NCI-H146 (cell line): ENCODE measurements around the gene PHC2.
"Not testable (repeated sequence)": the region's sequence is repeated elsewhere in the genome, so short reads cannot be mapped to it uniquely, and the experiment has no call there.

ENCODE experiments used
- DNase-seq: peaks from one replicate; lab custom pipeline; 2025; lab: John Stamatoyannopoulos, UW

Gene PHC2

GRCh38 chr1:33294071-33295010, 136.6 kb downstream of the PHC2 start:
- DNase-seq = no peak

DNA sequence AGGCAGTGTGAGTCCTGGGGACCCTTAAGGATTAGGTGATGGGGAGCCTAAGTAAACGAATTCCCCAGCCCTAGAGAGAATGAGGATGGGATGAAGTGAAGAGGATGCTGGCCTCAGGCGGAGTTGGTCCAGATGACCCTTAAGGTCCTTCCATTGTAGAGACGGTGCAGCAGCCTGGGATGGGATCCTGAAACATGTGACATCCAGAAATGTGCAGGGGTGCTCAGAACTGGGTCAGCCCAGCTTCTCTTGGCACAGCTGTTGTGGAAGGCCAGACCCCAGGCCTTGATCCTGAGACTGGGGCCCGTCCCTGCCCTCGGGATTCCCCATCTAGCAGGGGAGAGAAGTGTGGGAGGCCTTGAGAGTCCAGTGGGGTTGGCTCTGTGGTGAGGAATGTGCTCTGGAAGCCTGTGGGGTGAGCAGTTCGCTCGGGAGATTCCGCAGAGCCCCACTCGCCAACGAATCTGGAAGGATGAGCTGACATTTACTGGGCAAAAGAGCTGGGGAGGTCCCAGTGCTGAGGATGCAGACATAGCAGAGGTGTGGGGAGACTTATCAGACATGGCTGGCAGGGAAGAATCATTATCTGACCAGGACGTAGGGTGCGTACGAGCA, 138.1 kb downstream of the PHC2 start:
- DNase-seq = no peak

GRCh38 chr1:33290615-33291014, 140.3 kb downstream of the PHC2 start:
- not testable (repeated sequence) for DNase-seq

DNA sequence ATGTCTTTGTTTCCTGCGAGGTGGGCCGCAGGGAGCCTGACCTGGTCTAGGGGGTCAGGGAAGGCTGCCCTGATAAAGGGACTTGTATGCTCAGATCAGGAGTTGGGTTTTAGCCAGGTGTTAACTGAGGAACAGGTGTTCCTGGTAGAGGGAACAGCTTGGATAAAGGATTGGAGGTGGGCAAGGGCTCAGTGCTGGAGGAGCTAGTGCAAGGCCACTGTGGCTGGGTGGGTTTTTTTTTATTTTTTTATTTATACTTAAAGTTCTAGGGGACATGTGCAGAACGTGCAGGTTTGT, 141.1 kb downstream of the PHC2 start:
- no peak for DNase-seq

- no peak for DNase-seq
These were observed 141.7 kb downstream of the PHC2 start for GRCh38 chr1:33288976-33289857.

DNA sequence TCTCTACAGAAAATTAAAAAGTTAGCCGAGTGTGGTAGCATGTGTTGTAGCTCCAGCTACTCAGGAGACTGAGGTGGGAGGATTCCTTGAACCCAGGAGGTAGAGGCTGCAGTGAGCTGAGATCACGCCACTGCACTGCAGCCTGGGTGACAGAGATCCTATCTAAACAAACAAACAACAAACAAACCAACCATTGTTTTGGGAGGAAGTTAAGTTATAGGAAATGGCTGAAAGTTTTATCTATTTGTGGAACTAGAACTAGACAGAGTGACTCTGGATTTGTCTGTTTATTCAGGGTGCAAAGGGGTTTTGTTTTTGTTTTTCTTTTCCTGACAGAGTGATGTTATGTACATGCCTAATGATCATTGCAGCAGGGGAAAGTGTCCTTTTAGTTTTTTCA, 143.6 kb downstream of the PHC2 start:
- DNase-seq = no peak

- no peak for DNase-seq
These were observed 144.3 kb downstream of the PHC2 start for GRCh38 chr1:33286451-33287185.

DNA sequence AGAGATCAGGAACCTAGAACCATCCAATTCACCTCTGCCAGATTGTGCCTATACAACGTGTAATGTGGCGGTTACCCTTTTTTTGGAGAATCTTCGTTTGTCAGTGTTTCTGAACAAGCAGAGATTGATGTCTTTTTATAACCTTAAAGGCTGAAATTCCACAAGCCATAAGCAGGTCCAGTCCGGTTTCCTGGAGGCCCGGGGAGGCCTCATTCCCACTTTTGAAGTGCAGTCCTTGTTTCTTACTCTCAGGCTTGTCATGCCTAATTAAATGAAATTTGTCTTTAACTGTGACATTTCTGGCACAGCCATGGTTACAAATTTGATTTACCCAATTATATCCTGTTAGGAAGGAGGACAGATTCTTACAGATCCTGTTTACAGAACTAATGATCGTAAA, 146.8 kb downstream of the PHC2 start:
- DNase-seq = no peak

DNA sequence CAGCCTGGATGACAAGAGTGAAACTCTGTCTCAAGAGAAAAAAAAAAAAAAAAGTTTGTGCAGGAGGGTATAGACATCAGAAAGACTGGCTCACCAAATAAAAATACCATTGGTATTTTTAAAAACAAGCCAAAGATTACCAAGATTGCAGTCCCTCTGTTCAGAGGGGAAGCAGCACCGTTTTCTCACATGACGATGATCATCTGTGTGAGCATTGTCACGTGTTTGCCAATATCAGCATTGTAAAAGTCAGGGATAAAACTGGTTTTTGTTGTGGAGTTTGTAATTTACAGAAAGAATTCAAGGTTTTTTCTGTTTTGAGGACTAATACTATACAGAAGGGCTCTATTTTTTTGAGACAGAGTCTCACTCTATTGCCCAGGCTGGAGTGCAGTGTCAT, 148.1 kb downstream of the PHC2 start:
- DNase-seq = no peak

- no peak for DNase-seq
These were observed 149.2 kb downstream of the PHC2 start for GRCh38 chr1:33281554-33282303.

GRCh38 chr1:33280091-33280661, 150.7 kb downstream of the PHC2 start:
- no peak for DNase-seq

DNA sequence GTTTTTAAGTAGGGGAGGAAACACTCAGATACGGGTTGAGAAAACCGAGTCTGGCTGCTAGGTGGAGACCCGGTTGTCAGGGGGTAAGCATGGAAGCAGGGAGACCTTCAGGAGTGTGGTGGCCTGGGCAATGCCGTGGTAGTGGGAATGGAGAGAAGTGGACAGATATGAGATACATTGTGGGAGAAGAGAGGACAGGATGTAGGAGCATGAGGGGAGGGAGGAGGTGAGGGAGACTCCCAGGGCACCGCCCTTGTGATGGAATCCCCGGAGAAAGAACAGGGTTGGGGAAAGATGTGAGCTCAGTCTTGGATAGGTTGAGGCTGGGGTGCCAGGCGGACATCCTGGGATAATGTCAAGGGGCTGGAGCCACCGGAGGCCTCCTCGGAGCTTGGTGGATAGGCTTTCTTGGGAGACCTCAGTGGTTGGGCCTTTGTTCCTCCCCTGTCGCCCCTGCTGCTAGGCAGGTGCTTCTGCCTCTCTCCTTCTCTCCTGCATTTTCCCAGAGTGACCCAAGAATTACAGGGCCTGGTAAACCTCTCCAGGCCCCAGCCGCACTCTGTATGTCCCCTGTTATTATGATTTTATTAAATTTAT, 153.3 kb downstream of the PHC2 start:
- DNase-seq = no peak

- DNase-seq = no peak
These were observed 154.2 kb downstream of the PHC2 start for GRCh38 chr1:33276573-33277298.

GRCh38 chr1:33275706-33276572, 155.0 kb downstream of the PHC2 start:
- DNase-seq = no peak

DNA sequence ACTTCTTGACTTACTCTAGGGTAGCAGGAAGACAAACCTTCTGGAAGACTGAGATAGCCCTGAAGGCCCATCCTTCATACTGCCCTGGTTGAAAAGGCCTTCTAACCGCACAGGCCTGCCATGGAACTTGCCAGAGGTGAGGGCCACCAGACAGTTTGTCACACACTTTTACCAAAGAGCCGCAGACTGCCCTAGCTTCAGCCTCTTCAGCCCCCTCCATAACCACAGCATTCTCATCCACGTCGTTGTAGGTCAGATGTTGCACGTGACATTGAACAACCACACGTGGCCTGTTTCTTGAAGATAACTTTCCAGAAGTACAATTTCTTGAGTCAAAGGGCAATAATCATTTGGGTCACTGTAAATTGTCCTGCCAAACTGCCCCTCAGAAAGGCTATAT, 155.7 kb downstream of the PHC2 start:
- DNase-seq = no peak

DNA sequence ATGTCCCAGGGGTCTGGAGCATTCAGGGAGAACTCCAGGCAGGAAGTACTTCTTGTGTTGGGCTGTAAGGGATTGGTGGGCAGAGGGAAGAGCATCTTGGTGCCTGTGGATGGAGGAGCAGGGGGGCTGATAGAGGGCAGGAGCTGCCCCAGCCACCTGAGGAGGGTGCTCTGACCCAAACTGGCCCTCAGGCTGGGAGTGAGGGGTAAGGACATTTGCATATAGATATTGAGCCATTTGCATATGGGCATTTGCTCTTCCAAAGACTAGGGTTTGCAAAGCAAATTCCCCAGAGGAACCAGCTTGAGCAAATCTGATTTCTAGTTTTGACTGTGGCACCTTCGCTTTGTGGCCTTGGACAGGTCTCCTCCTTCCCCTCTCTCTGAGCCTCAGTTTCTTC, 156.4 kb downstream of the PHC2 start:
- DNase-seq = no peak

DNA sequence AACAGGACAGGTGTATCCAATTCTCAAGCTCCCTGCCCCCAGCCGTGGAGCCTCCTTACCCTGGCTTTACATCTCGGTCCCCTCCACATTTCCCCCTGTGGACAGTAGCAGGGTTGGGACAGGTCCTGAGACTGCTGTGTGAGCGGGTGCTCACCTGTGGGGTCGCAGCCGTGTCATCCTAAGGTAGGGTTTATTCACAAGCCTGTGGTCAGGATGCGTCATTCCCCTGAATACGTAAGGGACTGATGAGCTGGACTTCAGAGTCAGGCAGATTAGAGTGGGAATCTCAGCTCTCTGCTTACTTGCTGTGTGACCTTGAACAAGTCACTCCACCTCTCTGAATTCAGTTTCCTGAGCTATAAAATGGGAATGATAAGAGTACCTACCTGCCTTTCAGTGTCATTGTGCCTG, 156.9 kb downstream of the PHC2 start:
- no peak for DNase-seq
